HCEC 1CT (cell line): Measurements from ENCODE around the gene CRIP2.

Experiments
- DNase-seq: peaks from one replicate; pipeline ENCODE4 v3.0.0-alpha.2; 2017

Gene CRIP2

DNA sequence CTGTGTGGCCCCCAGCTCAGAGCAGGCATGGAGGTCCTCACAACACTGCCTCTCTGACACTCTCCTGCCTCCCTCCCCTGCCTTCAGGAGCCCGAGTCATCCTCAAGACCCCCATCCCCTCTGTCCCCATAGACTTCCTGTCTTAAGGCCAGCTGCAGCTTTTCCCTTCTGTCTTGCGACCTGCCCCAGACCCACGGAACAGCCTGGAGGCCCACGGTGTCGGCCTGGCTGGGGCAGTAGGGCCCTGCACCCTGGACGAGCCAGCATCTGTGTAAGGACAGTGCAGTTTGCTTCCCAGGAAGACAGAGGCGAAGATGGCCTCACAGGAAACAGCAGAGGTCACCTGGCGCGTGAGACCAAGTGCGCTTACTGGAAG, 26.1 kb downstream of the CRIP2 start:
- no peak for DNase-seq

DNA sequence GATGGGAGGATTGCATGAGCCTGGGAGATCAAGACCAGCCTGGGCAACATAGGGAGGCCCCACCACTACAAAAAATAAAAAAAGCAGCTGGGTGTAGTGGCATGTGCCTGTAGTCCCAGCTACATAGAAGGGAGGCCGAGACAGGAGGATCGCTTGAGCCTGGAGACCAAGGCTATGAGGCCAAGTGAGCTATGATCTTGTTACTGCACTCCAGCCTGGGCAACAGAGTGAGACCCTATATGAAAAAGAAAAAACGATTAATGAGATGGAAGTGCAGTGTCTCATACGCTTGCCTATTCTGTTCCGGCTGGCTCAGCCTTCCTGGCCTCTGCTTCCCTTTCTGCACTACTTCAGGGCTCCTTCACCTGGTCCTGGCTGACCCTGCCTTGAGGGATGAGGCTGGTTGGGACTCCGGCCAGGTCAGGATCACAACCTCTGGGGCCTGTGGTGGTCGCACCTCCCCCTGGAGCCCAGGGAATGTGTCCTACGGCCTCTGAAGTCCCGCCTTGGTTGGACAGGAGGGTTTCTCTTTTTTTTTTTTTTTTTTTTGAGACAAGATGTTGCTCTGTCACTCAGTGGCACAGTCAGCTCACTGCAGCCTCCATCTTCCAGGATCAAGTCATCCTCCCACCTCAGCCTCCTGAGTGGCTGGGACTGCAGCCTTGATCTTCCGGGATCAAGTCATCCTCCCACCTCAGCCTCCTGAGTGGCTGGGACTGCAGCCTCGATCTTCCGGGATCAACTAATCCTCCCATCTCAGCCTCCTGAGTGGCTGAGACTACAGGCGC, 27.1 kb downstream of the CRIP2 start:
- no peak for DNase-seq

DNA sequence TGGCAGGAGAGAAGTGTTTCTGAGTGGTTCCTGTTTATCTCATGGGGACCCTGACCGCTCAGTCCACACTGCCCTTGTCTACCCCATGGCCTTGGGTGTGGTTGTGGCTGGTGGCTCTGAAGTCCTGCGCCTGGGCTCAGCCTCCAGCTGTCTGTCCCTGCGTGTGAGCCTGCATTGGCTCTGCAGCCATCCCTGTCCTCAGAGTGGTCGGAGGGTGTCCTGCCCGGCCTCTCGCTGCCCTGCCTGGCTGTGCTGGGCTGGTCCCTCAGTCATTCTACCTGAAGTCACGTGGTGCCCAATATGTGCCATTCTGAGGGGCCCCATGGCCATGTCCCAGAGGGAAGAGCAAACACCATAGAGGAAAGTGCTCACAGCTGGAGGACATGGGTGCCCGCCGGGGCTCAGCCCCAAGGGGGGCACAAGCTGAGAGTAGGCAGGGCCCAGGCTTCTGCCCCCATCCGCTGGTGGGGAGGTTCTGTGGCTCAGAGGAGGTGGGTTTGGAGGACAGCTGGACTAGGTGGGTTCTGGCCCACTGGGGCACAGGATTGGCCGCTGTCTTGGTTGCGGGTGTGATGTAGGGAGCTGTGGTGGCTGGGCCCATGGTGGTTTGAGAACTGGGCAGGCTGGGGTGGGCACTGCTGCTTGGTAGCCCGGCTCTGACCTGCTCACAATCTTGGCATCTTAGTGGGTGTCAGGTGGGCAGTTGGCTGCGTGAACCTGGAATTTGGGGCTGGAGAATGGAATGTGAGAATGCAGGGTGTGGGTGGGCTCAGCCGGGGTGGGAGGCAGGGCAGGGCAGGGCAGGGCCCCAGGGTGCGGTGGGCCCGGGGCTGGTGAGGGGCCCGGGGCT, 28.1 kb downstream of the CRIP2 start:
- no peak for DNase-seq

DNA sequence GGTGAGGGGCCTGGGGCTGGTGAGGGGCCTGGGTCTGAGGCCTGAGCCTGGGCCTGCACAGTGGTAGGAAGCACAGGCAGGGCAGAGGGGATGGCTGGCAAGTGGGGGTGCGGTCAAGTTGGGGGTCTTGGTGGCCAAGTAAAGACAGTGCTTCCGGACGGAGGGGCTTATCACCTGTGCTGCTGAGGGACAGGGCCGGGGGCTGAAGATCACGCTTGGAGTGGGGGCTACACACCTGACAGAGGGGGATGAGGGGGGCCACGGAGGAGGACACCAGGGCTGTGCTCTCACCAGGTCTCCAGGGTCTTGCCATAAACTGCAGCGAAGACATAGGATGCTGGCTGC, 28.6 kb downstream of the CRIP2 start:
- no peak for DNase-seq

DNA sequence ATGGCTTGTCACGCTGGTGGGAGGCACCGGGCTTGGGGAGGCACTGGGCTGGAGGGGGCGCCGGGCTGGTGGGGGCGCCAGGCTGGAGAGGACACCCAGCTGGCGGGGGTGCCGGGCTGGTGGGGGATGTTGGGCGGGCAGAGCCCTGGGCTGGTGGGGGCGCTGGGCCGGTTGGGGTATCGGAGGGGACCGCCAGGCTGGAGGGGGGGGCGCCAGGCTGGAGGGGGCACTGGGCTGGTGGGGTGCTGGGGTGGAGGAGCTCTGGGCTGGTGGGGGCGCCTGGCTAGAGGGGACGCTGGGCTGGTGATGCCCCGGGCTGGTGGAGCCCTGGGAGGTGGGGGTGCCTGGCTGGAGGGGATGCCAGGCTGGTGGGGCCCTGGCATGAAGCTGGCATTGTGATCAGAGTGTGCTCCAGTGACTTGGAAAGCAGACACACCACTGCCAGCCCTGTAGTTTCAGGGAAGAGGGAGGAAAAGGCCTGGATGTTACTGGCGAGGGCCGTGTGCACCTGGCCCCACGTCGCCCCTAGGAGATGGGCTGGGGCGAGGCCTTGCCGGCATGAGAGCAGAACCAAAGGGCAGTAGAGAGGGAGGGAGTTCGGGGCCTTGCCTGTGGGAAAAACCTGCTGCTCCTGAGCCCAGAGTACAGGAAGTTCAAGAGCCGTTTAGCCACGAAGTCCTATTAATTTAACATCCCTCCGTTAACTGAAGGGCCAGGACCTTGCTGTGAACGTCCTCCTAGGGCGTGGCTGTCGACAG, 29.5 kb downstream of the CRIP2 start:
- no peak for DNase-seq

DNA sequence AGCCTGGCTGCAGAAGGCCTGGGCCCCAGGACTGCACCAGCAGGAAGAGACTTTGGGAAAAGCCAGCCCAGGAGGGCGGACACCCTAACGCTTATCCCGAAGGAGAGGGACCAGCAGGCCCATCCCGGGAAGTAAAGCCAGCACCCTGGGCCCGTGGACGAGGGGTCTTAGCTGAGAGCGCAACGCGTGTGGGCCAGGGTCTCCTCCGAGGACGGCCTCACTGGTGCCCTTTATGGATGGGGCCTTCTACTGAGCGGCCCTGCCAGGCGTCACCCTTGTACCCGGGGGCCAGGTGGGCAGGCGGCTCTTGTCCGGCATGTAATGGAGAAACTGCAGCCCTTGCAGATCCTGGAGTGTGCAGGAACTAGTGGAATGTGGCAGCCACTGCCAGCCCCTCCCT, 30.5 kb downstream of the CRIP2 start:
- no peak for DNase-seq

DNA sequence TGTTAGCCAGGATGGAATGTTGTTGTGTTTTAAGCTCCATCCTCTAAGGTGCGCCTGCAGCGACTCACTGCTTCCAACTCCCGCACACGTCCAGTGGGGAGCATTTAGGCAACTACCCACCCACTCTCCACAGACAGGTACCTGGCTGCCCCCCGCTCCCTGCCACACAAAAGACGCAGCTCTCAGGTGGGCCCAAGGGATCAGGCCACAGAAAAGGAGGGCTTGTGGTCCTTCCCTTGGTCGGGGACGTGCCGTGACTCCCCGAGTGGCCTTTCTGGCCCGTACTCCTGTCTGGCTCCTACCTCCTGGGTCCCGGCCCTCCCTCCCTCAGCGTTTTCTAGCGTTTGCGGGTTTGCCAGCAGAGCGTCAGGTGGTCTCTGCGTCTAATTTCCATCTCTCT, 32.6 kb downstream of the CRIP2 start:
- DNase-seq, result no peak

DNA sequence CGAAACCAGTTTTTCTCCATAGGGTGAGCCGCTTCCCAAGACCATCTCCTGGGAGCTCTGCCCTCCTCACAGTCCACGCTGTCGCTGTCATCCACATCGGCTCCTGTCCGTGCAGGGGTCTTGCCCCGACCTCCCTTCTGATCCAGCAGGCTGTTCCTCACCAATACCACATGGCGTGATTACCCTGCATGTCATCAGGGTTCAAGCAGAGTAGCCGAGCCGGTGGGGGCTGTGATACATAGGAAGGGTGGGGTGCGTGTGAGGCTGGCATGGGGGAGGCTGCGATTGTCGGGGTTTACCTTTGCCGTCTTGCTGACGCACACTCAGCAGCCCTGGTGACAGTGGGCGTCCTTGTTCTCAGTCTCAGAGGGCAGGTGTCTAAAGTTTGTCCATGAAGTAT, 33.4 kb downstream of the CRIP2 start:
- DNase-seq, result no peak

DNA sequence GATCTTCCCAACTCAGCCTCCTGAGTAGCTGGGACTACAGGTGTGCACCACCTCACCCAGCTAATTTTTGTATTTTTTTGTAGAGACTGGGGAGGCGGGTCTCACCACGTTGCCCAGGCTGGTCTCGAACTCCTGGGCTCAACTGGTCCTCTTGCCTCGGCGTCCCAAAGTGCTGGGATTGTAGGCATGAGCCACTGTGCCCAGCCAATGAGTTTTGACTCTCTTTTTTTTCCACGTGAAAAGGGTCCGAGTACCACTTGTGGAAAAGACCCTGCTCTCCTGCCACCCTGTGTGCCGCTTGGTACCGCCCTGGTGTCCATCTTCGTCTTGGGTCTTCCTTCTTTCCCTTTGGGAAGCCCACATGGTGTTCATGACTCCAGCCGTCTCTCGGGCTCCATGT, 34.0 kb downstream of the CRIP2 start:
- DNase-seq, result no peak

DNA sequence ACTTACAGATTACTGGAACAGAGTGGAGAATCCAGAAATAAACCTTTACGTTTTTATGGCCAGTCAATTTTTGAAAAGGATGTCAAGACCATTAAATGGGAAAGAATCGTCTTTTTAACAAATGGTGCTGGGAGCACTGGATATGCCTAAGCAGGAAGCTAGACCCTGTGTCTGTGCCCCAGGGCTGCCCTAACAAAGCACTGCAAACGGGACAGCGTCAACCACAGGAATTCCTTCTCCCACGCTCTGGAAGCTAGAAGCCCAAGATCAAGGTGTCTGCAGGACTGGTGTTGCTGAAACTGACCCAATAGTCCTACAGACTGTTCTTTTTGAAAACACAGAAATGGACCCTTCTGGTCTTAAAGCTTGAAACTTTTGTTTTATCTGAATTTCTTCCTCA, 42.5 kb downstream of the CRIP2 start:
- DNase-seq, result no peak

DNA sequence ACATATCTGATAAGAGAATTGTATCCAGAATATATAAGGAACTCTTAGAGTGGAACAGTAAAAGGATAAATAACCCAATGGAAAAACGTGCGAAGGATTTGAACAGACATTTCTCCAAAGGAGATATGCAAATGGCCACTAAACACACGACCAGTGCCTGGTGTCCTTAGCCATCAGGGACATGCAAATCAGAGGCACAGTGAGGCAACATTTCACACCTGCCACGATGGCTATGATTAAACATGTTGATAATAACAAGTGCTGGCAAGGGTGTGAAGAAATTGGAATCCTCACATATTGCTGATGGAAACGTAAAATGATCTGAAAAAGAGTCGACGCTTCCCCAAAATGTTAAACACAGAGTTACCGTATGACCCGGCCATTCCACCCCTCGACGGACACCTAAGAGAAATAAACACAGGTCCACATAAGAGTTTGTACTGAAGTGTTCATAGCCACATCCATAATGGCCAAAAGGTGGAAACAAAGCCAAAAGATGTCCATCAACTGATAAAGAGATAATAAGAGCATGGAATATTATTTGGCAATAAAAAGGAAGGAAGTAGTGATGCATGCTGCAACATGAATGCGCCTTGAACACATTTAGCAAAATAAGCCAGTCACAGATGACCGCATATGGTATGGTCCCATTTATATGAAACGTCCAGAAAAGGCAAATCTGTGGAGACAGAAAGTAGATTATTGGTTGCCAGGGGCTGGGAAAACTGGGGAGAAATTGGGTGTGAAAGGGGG, 45.5 kb downstream of the CRIP2 start:
- no peak for DNase-seq

DNA sequence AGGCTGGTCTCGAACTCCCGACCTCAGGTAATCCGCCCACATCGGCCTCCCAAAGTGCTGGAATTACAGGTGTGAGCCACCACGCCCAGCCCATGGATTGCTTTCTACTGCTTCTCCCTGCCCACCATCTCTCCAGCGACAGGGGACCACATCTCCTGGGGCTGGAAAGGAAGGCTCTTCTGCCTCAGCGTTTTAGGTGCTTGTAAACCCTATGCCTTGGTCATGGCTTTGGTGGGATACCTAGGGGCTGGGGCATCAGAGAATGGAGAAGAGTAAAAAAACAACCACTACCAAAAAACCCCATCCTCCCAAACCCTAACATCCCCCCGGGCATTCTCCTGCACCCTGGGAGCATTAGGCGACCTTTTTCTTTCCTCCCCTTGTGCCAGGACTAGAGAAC, 50.7 kb downstream of the CRIP2 start:
- no peak for DNase-seq

DNA sequence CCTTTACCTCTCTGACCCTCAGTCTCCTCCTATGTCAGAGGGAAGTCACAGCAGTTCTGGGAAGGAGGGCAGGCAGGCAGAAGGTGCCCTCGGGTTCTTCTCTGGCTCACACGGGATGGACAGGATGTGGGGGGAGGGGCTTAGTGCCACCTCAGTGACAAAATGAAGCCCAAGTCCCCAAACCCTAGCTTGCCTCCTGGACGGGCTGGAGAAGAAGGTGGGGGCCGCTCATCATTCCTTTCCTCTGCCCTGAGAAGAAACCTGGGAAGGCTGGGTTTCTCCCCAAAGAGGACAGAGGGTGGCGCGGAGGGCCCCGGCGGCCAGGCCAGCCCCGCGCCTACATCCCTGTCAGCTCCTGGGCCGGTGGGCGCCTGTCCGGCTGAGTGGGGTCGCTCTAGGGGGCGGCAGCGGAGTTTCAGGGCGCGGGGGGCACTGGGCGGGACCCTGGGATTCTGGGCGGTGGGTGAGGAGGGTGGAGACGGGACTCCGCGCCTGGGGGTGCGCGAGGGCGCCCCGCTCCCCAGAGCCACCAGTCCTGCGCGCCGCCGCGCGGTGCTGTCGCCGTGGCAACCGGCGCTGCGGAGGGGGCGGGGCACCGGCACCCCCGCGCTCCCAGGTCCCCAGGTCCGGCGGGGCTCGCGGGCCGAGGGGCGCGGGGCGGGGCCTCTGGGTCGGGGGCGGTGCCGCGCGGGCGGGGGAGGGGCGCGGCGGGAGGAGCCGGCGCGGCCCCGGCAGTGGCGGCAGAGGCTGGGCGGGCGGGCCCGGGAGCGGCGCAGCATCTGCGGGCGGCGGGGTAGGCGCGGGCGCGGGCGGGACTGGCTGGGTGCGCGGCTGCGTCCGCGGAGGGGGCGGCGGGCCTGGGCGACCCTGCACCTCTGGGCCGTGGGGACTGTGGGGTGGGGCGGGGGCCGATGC, 51.5 kb downstream of the CRIP2 start, which contains the start of gene TMEM121:
Gene TMEM121 (plus strand): TSS at position 723 of the 915 bp plus-strand sequence. CDS start 2,252 bp downstream, outside the sequence.
- no peak for DNase-seq

DNA sequence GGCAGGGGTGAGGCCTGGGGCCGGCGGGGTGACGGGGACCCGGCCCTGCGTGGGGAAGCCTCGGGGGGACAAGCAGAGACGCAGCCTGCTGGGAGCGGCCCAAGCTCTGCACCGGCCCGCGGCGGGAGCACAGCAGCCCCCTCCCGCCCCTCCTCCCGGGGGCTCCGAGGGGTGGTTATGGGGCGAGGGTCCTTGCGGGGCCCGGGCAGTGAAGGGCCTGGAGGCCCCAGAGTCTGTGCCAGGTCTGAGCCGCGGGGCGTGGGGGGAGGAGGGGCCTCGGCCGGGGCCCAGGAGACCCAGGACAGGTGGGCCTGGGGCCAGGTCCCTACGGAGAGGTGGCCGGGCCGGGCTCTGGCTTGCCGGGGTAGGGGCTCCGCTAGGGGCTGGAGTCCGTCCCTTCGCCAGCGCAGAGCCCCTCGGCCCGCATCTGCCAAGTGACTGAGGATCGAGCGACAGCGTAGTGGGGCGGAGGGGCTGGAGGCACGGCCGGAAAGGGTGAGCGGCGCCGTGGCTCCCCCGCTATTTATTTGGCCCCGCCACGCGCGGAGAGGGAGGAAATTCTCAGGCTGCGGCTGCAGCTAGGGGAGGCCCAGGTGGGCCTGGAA, 52.3 kb downstream of the CRIP2 start:
- no peak for DNase-seq

DNA sequence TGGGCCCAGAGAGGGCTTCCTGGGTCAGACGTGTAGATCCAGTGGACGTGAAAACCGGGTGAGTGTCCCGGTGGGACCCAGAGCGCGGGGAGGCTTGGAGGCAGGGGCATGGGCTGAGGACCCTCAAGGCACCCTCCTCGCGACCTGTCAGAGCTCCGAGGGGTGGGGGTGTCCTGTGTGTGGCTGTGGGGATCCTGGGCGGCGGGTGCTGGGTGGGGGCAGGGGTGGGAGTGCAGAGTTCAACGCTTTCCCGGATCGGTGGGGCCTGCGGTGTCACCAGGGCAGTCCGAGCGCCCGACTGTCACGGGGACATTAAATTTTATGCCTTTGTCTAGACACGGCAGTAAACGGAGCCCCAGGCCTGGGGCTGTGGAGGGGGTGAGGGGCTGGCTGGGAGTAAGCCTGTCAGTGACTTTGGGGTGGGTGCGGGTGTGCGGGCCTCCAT, 52.8 kb downstream of the CRIP2 start:
- no peak for DNase-seq

DNA sequence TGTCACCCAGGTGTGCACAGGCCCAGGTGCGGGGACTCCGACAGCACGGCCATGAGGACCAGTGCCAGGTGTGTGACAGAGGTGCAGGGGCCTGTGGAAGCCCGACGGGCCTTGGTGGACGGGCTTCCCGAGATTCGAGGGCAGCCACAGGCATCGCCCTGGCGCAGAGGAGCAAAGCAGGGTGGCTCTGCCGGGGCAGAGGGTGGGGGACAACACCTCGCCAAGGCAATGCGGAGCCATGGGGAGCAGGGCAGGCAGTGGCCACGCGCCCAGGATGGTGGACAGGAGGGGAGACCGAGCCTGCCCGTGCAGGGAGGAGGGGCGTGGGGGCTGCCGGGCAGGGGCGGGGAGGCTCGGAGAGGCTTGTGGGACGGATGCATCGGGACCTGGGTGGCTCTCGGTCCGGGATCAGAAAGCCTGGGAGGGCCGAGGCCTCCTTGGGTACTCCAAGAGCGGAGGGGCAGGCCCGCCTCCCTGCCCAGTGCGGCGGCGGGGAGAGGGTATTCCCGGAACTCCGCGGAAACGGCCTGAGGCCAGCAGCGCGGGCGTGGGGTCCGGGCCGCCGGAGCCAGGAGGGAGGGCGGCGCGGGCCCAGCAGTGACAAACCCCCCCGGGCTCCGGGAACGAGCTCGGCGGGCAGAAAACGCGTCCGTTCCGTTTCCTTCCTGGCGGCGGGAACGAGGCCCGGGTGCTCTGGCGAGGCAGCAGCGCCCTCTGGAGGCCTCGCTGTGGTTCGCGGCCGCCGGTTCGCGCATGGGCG, 53.4 kb downstream of the CRIP2 start:
- peak; percentile 61 for DNase-seq

DNA sequence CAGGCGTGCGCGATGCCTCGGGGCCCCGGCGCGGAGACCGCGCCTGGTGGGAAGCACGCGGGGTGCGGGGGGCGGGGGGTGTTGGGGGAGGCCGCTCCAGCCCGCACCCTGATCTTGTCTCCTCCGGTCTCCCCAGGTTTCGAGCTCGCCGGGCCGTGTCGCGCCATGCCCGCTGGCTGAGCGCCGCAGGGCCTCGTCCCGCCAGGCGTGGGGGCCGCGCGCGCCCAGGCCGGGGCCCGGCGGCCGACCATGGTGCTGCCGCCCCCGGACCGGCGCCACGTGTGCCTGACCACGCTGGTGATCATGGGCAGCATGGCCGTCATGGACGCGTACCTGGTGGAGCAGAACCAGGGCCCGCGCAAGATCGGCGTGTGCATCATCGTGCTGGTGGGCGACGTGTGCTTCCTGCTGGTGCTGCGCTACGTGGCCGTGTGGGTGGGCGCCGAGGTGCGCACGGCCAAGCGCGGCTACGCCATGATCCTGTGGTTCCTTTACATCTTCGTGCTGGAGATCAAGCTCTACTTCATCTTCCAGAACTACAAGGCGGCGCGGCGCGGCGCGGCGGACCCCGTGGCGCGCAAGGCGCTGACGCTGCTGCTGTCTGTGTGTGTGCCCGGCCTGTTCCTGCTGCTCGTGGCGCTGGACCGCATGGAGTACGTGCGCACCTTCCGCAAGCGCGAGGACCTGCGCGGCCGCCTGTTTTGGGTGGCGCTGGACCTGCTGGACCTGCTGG, 54.1 kb downstream of the CRIP2 start:
- no peak for DNase-seq

DNA sequence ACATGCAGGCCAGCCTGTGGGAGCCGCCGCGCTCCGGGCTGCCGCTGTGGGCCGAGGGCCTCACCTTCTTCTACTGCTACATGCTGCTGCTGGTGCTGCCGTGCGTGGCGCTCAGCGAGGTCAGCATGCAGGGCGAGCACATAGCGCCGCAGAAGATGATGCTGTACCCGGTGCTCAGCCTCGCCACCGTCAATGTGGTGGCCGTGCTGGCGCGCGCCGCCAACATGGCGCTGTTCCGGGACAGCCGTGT, 54.6 kb downstream of the CRIP2 start:
- no peak for DNase-seq
